ENCODE measurements around the gene ARHGAP19.
A peak's percentile ranks its signal among the peaks of the same experiment; 100 is the strongest.
"Not testable (repeated sequence)": the region's sequence is repeated elsewhere in the genome, so short reads cannot be mapped to it uniquely, and the experiment has no call there.

Gene ARHGAP19

DNA sequence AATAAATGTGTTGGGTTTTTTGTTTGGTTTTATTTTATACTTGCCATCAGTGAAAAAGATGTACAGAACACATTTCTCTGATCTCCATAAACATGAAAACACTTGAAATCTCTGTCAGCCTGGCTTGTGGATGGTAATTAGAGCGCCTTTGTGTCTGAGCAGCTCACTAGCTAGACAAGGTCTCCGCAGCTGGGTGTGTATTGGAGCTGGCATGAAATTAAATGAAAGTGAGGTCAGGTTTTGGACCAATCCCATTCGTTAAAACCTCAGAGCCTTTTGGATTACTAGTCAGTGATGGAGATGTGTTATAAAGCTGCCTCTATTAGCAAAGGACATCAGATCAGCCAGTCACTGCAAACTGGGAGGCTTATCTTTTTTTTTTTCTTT is 29.4 kb upstream of the ARHGAP19 start:
- no peak overlapping the region for H3K4me3 ChIP-seq (ENCODE audit: low read depth, low read length)

DNA sequence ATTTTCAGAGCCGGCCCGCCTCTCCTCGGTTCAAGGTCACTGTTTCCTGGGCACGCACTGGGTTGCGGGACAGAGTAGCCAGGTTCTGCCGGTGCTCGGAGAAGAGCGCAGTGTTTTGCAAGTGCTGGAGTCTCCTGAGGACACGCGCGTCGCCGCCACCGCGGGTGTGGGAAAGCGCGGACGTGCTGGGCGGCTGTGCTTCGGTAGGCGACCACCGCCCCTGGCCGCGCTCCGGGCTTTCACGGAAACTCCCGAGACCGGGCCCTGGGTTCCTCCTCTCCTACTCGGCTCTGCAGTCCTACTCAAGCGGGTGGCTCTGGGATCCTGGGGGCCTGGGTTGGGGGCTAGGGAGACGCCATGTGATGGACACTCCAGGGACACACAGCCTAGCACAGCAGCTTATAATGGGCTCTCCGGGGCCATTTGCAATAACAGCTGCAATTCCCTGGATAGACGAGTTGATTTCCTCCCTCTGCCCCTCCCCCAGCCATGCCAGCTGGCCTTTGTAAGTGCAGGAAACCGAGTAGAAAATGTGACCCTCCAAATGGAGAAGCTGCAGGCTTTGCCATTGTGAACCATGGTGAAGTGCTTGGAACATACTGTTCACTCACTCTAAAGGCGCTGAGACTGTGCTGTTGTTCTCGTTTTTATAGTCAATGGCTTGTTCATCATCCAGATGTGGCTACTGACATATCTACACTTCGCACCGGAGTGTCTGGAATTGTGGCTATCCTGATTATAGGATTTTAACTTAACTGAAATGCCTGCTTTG is 28.8 kb upstream of the ARHGAP19 start:
- H3K4me3 ChIP-seq (ENCODE audit: low read depth, low read length): peak overlapping the region; percentile 72

DNA sequence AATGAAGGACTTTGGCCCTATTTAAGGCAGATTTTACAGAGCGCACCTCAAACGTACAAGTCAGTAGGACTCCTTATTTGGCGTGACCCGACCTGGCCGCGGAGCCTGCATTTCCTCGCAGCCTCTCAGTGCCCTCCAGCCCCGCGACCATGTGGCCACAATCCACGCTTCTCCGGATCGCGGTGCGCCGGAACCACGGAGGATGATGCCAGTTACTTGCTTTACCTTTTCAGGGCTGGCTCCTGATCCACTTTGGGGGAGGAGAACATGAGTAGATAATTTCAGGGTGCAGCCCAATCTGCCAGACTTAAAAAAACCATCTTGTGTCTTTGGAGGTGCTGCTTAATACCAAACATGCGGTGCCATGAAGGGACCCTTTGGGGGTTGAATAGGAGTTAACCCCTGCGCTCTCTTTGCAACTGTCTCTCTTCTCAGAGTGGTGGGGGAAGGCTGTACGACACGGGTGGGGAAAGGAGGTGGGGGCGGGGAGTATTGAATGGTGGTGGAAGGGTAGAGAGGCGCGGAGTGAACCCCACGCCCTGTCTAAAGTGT is 28.1 kb upstream of the ARHGAP19 start:
- H3K4me3 ChIP-seq (ENCODE audit: low read depth, low read length): peak overlapping the region; percentile 72

DNA sequence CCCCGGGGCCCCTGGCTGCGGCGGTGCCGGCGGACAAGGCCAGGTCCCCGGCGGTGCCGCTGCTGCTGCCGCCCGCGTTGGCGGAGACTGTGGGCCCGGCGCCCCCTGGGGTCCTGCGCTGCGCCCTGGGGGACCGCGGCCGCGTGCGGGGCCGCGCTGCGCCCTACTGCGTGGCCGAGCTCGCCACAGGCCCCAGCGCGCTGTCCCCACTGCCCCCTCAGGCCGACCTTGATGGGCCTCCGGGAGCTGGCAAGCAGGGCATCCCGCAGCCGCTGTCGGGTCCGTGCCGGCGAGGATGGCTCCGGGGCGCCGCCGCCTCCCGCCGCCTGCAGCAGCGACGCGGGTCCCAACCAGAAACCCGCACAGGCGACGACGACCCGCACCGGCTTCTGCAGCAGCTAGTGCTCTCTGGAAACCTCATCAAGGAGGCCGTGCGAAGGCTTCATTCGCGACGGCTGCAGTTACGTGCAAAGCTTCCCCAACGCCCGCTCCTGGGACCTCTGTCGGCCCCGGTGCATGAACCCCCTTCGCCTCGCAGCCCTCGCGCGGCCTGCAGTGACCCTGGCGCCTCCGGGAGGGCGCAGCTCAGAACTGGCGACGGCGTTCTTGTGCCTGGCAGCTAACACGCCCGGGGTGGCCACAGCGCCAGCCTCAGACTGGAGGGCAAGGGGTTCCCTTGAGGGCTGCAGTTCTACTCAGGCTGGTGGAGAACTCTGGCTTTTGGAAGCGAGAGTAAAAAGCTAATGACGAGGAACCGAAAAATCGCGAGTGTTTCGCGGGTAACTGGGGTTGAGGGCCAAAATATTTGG is 27.4 kb upstream of the ARHGAP19 start:
- peak overlapping the region; percentile 72 for H3K4me3 ChIP-seq (ENCODE audit: low read depth, low read length)

DNA sequence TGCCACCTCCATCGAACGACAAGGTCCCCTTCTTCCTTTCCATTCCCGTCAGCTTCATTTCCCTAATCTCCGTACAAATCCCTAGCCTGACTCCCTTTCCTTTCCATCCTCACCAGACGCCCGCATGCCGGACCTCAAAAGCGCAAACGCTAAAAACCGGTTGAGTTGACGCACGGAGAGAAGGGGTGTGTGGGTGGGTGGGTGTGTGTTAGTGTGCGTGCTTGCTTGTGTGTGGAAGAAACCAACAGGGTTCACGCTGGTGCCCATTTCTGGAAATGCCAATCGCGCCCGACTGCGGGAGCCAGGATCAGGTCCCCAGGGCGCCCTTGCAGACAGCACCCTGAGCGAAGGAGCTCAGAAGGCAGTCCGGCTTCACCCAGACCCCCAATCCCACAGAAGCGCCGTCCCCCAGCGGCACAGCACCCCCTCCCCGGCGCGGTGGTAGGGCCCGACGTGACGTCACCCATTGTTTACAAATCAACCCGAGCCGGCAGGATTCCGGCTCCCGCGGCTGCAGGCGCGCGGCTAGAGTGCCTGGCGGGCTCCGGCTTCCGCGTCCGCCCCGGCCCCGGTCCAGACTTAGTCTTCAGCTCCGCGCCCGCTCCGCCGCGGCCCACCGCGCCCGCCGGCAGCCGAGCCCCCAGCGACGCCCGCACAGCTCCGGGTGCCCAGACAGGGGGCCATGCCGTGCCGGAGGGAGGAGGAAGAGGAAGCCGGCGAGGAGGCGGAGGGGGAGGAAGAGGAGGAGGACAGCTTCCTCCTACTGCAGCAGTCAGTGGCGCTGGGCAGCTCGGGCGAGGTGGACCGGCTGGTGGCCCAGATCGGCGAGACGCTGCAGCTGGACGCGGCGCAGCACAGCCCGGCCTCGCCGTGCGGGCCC is 26.6 kb upstream of the ARHGAP19 start, which contains the start of gene FRAT1:
FRAT1 (plus strand) TSS at position 500 of the 880 bp plus-strand sequence; CDS start at position 683, 183 bp downstream.
- H3K4me3 ChIP-seq (ENCODE audit: low read depth, low read length): peak within 1 kb of the TSS; percentile 72

DNA sequence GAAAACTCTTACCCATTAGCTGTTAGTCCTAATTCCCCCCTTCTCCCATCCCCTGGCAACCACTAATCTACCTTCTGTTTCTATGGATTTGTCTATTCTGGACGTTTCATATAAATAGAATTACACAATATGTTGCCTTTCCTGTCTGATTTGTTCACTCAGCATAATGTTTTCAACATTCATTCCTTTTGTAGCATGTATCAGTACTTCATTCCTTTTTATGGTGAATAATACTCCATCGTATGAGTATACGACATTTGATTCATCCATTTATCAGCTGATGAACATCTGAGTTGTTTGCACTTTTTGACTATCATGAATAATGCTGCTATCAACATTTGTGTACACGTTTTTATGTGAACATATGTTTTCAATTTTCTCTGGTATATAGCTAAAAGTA is 22.2 kb upstream of the ARHGAP19 start:
- no peak overlapping the region for H3K4me3 ChIP-seq (ENCODE audit: low read depth, low read length)

DNA sequence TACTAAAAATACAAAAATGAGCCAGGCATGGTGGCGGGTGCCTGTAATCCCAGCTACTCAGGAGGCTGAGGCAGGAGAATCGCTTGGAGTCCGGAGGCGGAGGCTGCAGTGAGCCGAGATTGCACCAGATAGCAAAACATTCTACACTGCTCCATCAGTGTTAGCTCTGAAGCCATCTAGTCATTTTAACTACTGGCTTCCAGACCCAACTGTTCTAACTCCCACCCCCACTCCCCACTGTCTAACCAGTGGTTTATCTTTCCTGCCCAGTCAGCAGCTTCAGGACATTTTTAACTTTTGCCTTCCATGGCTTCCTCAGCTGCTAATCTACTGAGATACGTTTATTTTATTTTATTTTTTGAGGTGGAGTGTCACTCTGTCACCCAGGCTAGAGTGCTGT is 20.5 kb upstream of the ARHGAP19 start:
- H3K4me3 ChIP-seq (ENCODE audit: low read depth, low read length): no peak overlapping the region

DNA sequence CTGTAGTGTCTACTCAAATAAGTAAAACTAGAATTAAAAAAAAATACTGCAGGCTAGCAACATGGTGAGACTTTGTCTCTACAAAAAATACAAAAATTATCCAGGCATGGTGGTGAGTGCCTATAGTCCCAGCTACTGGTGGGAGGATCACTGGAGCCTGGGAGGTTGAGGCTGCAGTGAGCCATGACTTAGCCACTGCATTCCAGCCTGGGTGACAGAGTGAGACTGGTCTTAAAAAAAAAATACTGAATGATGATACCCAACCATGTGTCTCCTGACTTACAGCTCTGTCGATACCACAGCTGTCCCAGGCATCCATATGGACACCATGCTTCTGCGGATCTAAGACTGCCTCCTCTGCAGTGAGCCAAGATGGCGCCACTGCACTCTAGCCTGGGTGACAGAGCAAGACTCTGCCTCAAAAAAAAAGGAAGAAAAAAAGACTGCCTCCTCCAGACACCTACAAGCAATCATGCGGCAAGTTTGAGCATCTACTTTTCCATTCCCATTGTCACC is 18.7 kb upstream of the ARHGAP19 start:
- H3K4me3 ChIP-seq (ENCODE audit: low read depth, low read length): no peak overlapping the region

DNA sequence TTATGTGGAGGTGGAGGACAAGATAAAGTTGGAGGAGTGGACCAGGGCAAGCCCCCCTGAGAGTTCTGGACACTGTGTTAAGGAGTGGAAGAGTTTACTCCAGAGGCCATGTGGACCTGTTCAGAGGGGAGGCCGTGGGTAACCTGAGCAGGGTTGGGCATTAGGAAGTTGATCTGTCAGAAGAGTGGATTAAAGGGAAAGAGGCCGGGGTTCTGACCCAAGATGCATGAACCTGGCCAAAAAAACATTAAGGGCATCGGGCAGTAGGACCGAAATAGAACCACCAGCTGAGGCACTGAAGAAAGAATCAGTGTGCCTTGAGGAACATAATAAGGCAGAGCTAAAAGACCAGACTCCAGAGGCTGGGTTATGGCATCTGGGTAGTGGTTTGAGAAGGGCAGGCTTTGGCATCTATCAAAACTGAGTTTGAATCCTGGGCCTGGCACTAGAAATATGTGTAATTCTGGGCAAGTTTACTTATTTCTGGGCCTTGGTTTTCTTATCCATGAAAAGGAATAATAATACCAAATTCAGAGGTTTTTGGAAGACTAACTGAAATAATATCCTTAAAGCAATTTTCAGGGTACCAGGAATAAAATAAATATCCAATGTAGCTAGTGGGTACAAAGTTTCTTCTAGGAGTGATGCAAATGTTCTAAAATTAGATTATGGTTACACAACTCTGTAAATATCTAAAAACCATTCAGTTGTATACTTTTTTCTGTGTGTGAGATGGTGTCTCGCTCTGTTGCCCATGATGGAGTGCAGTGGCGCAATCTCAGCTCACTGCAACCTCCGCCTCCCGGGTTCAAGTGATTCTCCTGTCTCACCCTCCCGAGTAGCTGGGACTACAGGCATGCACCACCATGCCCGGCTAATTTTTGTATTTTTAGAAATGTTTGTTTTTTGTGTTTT is 15.7 kb upstream of the ARHGAP19 start:
- no peak overlapping the region for H3K4me3 ChIP-seq (ENCODE audit: low read depth, low read length)

DNA sequence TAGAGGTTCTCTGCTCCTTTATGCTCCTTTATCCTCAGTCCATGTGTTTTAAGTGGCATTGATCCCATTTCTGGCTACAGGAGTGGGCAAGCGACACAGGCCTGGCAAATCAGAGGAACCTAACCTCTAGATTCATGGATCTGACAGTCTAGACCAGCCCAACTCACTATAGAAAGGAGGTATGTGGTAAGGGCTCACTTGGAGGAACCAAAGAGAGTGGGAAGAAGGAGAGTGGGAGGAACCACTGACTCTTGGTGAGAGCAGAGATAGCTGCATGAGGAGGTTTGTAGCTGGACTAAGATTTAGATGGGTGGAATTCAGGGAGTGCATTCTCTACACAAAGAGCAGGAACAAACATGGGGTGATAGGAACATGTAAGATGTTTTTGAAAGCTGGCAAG is 15.0 kb upstream of the ARHGAP19 start:
- H3K4me3 ChIP-seq (ENCODE audit: low read depth, low read length): no peak overlapping the region

DNA sequence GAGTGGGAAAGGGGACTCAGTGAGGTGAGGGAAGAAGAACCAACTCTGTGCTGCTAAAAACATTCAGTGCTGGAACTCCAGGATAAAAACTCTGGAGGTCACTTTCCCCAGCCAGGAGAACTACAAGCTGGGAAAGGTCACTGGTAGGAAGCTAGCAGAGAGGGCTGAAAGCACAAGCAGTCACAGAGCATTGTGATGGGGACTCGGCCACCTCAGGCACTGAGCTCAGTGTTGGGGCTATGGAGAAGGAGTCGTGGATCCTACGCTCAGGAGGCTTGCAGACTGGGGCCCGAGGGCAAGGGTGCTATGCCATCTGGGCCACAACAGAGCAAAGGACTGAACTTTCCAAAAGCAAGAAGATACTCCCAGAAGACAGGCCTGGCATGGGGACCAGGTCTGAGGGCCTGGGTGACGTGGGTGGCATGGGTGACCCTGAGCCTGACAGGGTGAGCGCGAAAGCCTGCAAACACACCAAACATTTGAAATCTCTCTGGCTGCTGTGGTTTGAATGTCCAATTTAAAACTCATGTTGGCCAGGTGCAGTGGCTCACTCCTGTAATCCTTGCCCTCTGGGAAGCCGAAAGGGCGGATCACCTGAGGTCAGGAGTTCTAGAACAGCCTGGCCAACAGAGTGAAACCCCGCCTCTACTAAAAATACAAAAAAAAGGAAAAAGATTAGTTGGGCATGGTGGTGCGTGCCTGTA is 9.8 kb upstream of the ARHGAP19 start:
- H3K4me3 ChIP-seq (ENCODE audit: low read depth, low read length): no peak overlapping the region

DNA sequence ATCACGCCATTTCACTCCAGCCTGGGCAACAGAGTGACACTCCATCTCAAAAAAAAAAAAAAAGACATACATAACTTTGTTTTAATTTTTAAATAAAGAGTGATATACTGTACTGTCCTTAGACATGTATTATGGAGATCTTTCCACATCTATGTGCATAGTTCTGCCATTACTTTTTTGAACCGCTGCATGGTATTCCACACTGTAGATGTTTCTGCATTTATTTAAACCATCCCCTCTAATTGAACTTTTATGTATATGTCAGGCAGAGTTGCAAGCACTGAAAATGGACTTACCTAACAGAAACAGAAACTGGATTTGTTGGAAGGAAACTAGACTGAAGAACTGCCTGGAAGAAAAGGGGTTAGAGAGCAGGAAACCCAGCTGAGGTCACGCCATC is 8.5 kb upstream of the ARHGAP19 start:
- H3K4me3 ChIP-seq (ENCODE audit: low read depth, low read length): no peak overlapping the region

DNA sequence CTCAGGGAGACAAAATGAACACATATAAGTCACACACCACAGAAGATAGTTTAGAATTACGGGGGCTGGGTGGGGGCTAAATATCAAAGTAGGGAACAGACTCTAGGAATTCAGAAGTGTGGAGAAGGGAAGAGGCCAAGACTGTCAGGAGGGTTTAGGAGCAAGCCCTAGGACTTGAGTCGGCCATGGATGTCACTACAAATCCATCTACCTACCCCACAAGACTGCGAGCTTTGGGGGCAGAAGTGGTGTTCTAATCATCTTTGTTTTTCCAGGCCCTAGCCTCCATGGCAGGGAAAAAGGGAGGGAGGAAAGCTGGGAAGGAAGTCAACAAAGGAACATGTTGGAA is 5.8 kb upstream of the ARHGAP19 start:
- no peak overlapping the region for H3K4me3 ChIP-seq (ENCODE audit: low read depth, low read length)

DNA sequence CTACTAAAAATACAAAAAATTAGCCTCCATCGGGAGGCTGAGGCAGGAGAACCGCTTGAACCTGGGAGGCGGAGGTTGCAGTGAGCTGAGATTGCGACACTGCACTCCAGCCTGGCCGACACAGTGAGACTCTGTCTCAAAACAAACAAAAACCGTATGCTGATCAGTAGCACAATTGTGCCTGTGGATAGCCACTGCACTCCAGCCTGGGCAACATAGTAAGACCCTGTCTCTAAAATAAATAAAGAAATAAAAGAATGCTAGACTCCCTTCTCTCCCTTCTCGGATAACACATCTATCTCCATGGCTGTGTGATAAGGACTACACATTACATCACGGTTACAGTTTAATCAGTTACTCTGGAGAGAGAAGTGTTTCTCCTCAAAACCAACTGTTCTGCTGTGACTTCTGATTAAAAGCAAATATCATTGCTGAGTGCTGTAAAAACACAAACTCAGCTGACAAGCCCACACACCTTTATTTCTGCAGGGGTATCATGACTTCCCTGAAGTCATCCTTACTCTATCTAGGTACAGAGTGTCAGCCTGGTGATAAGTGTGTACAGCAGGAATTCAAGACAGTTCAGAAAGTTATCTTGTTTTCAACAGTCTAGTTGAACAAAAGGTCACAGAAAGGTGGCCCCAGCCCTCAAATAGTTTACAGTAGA is 5.3 kb upstream of the ARHGAP19 start:
- H3K4me3 ChIP-seq (ENCODE audit: low read depth, low read length): no peak overlapping the region

DNA sequence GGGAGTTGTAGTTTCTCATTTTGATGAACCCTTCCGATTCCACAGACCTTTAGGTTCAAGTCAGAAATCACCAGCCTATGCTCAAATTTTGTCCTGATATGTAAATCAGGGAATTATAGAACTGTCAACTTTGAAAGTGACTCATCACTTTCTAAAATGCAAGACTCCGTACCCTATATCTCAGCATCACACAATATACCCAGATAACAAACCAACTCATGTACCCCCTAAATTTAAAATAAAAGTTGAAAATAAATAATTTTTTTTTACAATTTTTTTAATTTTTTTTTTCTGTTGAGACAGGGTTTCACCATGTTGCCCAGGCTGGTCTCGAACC is 393 bp upstream of the ARHGAP19 start:
- H3K4me3 ChIP-seq (ENCODE audit: low read depth, low read length): no peak overlapping the region

DNA sequence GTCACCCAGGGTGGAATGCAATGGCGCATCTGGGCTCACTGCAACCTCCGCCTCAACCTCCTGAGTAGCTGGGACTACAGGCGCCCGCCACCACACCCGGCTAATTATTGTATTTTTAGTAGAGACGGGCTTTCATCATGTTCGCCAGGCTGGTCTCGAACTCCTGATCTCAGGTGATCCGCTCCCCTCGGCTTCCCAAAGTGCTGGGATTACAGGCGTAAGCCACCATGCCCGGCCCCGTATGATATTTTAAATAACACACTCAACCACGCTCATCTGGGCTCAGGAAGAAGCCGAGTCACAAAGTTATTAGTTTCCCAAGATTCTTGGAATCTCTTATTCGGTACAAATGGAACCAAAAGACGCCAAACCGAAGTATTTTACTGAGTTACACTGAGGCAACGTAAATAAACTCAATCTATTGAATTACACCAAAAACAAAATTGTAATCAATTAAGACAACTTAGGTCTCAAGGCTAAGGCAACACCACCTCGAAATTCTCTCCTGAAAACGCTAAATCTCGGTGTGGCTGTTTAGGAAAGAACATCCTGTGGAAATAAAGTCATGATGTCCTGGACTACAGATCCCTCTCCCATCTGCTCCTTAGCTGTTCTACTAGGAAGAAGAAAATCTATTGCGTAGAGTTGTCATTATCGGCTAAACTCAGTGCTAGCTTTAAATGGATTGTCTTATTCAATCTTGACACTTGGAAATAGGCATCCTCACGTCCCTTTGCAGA is 910 bp downstream of the ARHGAP19 start:
- H3K4me3 ChIP-seq (ENCODE audit: low read depth, low read length): peak overlapping the region; percentile 71

DNA sequence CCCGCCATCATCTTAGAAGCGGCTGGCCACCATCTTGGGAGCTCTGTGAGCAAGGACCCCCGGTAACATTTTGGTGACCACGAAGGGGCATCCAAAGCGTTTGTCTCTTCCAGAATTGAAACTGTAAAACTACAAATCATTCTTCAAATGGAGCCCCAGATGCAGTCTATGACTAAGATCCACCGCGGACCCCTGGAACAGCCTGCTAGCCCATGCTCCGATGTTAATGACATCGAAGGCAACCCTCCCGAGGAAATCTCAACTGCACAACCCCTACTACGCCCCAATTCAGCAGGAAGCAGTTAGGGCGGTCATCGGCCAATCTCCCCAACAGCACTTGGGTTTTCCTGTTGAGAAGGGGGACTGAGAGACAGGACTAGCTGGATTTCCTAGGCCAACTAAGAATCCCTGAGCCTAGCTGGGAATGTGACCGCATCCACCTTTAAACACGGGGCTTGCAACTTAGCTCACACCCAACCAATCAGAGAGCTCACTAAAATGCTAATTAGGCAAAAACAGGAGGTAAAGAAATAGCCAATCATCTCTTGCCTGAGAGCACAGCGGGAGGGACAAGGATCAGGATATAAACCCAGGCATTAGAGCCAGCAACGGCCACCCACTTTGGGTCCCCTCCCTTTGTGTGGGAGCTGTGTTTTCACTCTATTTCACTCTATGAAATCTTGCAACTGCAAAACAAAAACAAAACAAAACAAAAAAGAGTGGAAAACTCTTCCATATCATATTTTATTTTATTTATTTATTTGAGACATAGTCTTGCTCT is 1.7 kb downstream of the ARHGAP19 start:
- not testable (repeated sequence) for H3K4me3 ChIP-seq (ENCODE audit: low read depth, low read length)

Measured in iPS-11a (cell line).